ENCODE data around the gene YTHDC2. TPM values are rescaled to one million over a fixed set of nuclear protein-coding genes. Genes with fewer than 3 reads are reported as not detected.

YTHDC2 gene
- polyA plus RNA-seq, 1 donor (not counting 4 experiments of a cell fraction or from before 2014, with no cell fraction given): 15.2 TPM

- Histone ChIP-seq H2AFZ (ENCODE audit: control insufficient read depth, low read length) (peak overlapping the region; percentile 46), H3K4me3 (ENCODE audit: control insufficient read depth in 2 of 3, extremely low read depth in 1 of 3, insufficient read depth in 2 of 3, low read depth in 1 of 3, low read length in 3 of 3) (no peak overlapping the region), H3K4me2 (ENCODE audit: control insufficient read depth, extremely low read depth, insufficient read depth, low read depth, low read length) (peak overlapping the region; percentile 61), H3K9me3 (ENCODE audit: control insufficient read depth, low read depth, low read length) (no peaks in the 10 kb centered on the region), H3K9ac (ENCODE audit: control insufficient read depth, extremely low read depth, insufficient read depth, low read length) (no peak overlapping the region), H3K27me3 (ENCODE audit: control insufficient read depth, extremely low read depth, insufficient read depth, low read length) (no peaks in the 10 kb centered on the region), H4K20me1 (ENCODE audit: control insufficient read depth, extremely low read depth, insufficient read depth, low read length) (no peaks in the 10 kb centered on the region), H3K36me3 (ENCODE audit: control insufficient read depth in 2 of 2, extremely low read depth in 1 of 2, insufficient read depth in 2 of 2, low read length in 2 of 2) (peaks cover 4 to 9% of the 10 kb centered on the region in 2 experiments), H3K9me1 (ENCODE audit: control insufficient read depth, extremely low read depth, insufficient read depth, low read length) (no peaks in the 10 kb centered on the region), H3K79me2 (ENCODE audit: control insufficient read depth, insufficient read depth, low read length) (peaks cover 3% of the 10 kb centered on the region), H3K4me1 (ENCODE audit: control insufficient read depth, extremely low read depth, insufficient read depth, low read length) (peaks cover 26% of the 10 kb centered on the region), H3K27ac (ENCODE audit: control insufficient read depth, insufficient read depth, low read length) (peak overlapping the region; percentile 49)
- DNase-seq (ENCODE audit: low read depth, low spot score) (no peak), FAIRE-seq (peak; percentile 89)
- dilution Hi-C loops (cut with MboI; ENCODE audit: extremely low pct_ligation_motif_present, low sequenced_read_pairs): no loop called here
- TF ChIP-seq EZH2 (IDR thresholded peaks at IDR 0.05; ENCODE audit: low read length) (no peak), CTCF (optimal IDR thresholded peaks at IDR 0.05 in 1 of 3, IDR thresholded peaks at IDR 0.05 in 1 of 3, conservative IDR thresholded peaks at IDR 0.05 in 1 of 3; ENCODE audit: extremely low read depth in 1 of 3, insufficient read depth in 2 of 3, low read length in 3 of 3) (no peak)
These were observed 33.2 kb downstream of the YTHDC2 start for GRCh38 chr5:113546703-113547183.

- peaks cover 3% of the 10 kb centered on the region for H3K79me2 ChIP-seq (ENCODE audit: control insufficient read depth, insufficient read depth, low read length)
- no peak overlapping the region for H3K9ac ChIP-seq (ENCODE audit: control insufficient read depth, extremely low read depth, insufficient read depth, low read length)
- dilution Hi-C loops (cut with MboI; ENCODE audit: extremely low pct_ligation_motif_present, low sequenced_read_pairs): no loop called here
- DNase-seq (ENCODE audit: low read depth, low spot score) (no peak), FAIRE-seq (no peak)
- no peaks in the 10 kb centered on the region for H3K27me3 ChIP-seq (ENCODE audit: control insufficient read depth, extremely low read depth, insufficient read depth, low read length)
- no peak overlapping the region for H2AFZ ChIP-seq (ENCODE audit: control insufficient read depth, low read length)
- no peaks in the 10 kb centered on the region for H3K9me1 ChIP-seq (ENCODE audit: control insufficient read depth, extremely low read depth, insufficient read depth, low read length)
- no peak overlapping the region for H3K4me3 ChIP-seq (ENCODE audit: control insufficient read depth in 2 of 3, extremely low read depth in 1 of 3, insufficient read depth in 2 of 3, low read depth in 1 of 3, low read length in 3 of 3)
- peaks cover 26% of the 10 kb centered on the region for H3K4me1 ChIP-seq (ENCODE audit: control insufficient read depth, extremely low read depth, insufficient read depth, low read length)
- H3K36me3 ChIP-seq (ENCODE audit: control insufficient read depth in 2 of 2, extremely low read depth in 1 of 2, insufficient read depth in 2 of 2, low read length in 2 of 2): peaks cover 4 to 7% of the 10 kb centered on the region in 2 experiments
- no peak overlapping the region for H3K4me2 ChIP-seq (ENCODE audit: control insufficient read depth, extremely low read depth, insufficient read depth, low read depth, low read length)
- no peaks in the 10 kb centered on the region for H3K9me3 ChIP-seq (ENCODE audit: control insufficient read depth, low read depth, low read length)
- no peaks in the 10 kb centered on the region for H4K20me1 ChIP-seq (ENCODE audit: control insufficient read depth, extremely low read depth, insufficient read depth, low read length)
- no peak overlapping the region for H3K27ac ChIP-seq (ENCODE audit: control insufficient read depth, insufficient read depth, low read length)
- TF ChIP-seq EZH2 (IDR thresholded peaks at IDR 0.05; ENCODE audit: low read length) (no peak), CTCF (optimal IDR thresholded peaks at IDR 0.05 in 1 of 3, IDR thresholded peaks at IDR 0.05 in 1 of 3, conservative IDR thresholded peaks at IDR 0.05 in 1 of 3; ENCODE audit: extremely low read depth in 1 of 3, insufficient read depth in 2 of 3, low read length in 3 of 3) (no peak)
These were observed 34.9 kb downstream of the YTHDC2 start for GRCh38 chr5:113548396-113548795.

Measured in keratinocyte (primary cell).